Hematopoietic multipotent progenitor cell (in vitro differentiated cells): ENCODE measurements around the gene MSH6. TPM values are rescaled to one million over a fixed set of nuclear protein-coding genes. Genes with fewer than 3 reads are reported as not detected.

Source experiments
- DNase-seq, 3 donors: peaks; one replicate each; pipeline ENCODE4 v3.0.0-alpha.2; 2011 to 2015; ENCODE audit warnings: low read depth in 2 of 3, low spot score in 2 of 3
- total RNA-seq: library from RNA; depleted of rRNA; stranded (reverse); fragments of >200 nt; gene quantifications from one replicate; pipeline ENCODE4 v1.2.3, GENCODE V29; 2012

Gene MSH6
- total RNA-seq: 71.9 TPM

GRCh38 chr2:47782671-47783485 is at the start of gene MSH6:
Gene MSH6, plus strand, starts transcription at chr2:47783145. Its CDS starts 89 bp downstream, at chr2:47783234.
- peak; percentile 84 to 94 (median 92) for DNase-seq

GRCh38 chr2:47735136-47735869 is 47.6 kb upstream of the MSH6 start:
- no peak for DNase-seq

- no peak for DNase-seq
Observed at GRCh38 chr2:47735912-47736311, 47.0 kb upstream of the MSH6 start.

DNA sequence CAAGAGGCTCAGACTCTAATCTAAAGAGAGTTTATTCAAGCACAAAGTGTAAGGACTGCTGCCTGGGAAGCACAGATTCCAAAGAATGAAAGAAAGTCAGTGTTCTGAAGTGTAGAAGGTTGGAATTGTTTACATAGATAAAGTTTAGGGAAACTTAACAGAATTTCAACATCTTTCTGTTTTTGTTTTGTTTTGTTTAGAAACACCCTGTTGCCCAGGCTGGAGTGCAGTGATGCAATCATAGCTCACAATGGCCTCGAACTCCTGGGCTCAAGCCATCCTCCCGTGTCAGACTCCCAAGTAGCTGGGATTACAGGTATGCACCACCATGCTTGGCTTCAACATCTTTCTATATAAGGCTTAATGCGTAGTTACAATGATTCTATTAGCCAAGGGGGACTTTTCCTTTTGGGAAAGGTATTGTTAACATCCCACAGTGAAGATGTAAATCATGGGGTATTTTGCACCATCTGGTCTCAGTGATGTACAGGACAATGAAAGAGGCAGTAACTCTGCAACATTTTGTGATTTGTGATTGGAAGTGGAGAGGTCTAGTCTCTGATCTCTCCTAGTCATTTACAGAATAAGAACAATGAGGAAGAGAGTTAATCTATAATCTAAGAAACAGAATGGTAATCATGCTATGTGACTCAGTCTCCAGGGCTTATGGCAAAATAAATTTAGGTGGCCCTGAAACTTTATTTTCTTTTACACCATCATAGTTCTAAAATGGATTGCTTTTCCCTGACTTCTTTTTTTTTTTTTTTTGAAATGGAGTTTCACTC is 45.6 kb upstream of the MSH6 start:
- no peak for DNase-seq

GRCh38 chr2:47738331-47738730 is 44.6 kb upstream of the MSH6 start:
- no peak for DNase-seq

DNA sequence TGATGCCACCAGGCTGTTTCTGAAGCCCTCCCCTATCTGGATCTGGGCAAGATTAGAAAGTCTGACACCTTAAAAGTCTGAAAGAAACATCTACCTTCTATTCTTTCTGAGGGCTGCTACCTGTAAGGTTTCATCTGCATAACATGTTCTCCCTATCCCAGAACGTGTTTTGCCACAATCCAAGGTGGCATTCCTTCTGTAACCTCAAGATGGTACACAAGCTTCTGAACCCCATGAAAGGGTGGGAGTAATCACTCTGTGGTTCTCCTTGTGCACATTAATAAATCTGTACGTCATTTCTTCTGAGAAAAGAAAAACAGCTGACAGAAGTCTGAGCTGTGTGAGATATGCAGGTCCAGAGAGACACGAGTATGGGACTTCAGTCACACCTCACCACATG is 41.8 kb upstream of the MSH6 start:
- no peak for DNase-seq

DNA sequence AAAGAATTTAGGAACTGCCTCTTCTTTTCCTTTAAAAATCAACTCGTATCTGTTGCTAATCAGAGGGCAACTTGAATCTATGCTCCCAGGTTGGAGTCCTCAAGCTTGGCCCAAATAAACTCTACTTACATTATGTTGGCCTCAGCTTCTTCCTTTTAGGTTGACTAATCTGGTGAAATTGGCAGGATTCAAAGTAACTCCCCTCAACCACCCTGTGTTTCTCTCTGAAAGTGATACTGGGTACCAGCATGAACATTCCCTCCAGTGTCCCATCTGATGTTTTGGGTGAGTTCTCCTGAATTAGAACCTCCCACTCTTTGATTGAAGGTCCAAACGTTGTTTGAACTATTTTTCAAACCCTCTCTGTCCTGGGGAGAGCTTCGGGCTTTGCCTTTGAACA is 41.3 kb upstream of the MSH6 start:
- DNase-seq: no peak

GRCh38 chr2:47744074-47744473 is 38.9 kb upstream of the MSH6 start:
- DNase-seq: no peak

- DNase-seq: no peak
Observed at GRCh38 chr2:47747878-47748277, 35.1 kb upstream of the MSH6 start.

DNA sequence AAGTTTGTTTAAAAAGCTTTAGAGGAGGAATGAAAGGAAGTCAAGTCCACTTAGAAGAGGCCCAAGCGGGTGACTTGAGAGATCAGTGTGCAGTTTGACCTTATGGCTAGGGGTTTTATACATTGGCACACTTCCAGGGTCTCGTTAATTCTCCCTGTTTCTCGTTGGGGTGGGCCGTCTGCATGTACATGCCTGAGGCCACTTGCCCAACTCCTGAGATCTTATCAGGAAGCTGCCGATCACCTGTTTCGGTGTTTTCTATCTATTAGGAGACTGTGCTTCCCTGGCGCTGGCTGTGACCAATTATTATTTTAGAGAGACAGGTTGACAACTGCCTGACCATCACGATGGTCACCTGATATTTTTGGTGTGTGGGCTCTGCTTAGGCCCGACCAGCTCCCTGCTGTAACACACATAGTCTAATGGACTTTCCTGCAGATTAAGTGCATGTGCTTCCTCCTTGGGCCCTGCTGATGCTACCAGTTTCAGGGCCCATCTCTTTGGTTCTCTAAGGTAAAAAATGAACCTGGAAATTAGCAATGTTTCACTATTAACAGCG is 31.0 kb upstream of the MSH6 start:
- DNase-seq: no peak

DNA sequence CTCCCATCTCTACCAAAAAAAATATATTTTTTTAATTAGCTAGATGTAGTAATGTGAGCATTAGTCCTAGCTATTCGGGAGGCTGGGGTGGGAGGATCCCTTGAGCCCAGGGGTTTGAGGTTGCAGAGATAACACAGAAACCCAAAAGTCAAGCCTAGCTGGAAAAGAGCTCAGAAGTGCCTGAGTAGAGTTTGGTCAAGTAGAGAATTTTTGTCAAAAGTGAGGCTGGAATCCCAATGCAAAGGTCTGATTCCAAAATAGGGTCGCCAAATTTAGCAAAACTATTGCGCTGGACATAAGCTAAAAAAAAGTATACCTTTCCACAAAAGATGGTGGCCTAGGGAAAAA is 15.5 kb upstream of the MSH6 start:
- DNase-seq: no peak

- DNase-seq: peak; percentile 46 to 54 (median 52)
Observed at GRCh38 chr2:47767880-47768609, 14.9 kb upstream of the MSH6 start.

DNA sequence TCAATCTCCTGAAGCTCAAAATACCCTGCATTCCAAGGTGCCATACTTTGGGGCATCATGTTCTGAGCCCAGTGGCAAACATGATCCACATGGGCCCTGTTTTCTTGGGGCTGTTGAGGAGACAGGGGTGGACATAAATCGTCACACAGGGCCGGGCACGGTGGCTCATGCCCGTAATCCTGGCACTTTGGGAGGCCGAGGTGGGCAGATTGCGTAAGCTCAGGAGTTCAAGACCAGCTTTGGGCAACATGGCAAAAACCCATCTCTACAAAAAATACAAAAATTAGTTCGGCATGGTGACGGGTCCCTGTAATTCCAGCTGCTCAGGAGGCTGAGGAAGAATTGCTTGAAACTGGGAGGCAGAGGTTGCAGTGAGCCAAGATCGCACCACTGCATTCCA is 13.6 kb upstream of the MSH6 start:
- no peak for DNase-seq

DNA sequence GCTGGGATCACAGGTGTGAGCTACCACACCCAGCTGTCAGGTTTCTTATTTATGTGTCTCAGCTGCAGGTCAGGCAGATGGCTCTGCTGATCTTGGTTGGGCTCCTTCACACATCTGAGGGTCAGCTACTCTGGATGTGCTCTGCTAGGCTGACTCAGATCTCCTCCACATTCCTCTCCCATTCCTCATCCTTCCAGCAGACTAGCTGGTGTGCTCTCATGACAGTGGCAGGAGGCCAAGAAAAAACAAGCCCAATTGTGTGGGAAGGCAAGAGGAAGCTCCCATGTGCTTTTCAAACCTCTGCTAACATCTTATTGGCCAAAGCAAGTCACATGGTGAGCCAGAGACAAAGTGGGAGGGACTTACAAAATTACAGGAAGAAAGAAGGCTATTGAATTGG is 11.7 kb upstream of the MSH6 start:
- no peak for DNase-seq

DNA sequence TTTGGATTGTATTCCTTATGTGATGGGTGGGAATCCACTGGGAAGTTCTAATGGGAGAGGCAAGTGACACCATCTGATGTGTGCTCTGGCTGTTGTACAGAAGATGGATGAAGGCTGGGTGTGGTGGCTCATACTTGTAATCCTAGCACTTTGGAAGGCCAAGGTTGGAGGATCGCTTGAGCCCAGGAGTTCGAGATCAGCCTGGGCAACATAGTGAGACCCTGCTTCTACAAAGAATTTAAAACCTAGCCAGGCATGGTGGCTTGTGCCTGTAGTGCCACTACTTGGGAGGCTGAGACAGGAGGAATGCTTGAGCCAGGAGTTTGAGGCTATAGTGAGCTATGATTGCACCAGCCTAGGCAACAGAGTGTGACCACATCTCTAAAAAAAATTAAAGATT is 10.6 kb upstream of the MSH6 start:
- no peak for DNase-seq

GRCh38 chr2:47774567-47774966 is 8.4 kb upstream of the MSH6 start:
- no peak for DNase-seq

GRCh38 chr2:47777277-47777937 is 5.5 kb upstream of the MSH6 start:
- DNase-seq: no peak

DNA sequence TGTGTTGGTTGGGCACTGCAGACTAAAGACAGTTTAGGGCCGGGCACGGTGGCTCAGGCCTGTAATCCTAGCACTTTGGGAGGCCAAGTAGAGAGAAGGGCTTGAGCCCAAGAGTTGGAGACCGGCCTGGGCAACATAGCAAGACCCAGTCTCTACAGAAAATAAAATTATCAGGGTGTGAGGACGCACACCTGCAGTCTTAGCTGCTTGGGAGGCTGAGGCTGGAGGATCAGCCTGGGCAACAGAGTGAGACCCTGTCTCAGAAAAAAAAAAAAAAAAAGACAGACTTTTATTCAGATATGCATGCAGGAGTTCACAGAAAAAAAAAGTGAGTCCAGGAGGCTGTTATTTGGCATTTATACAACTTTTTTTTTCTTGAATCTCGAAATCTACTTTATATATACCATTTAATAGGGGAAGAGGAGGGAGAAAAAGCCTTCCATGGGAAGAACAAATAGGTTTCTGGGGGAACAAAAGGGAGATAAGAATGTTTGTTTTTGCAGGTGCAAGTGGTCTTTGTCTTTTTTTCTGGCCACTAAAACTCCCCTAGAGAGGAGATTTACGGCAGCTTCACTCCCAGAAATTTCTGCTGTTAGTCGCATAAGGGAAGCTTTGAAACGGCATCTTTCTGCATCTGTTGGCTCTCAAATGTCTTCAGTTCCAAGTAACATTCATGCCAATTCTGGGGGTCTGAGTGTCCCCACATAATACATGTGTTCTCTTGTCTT is 4.1 kb upstream of the MSH6 start:
- DNase-seq: no peak

- DNase-seq: no peak
Observed at GRCh38 chr2:47779426-47779790, 3.5 kb upstream of the MSH6 start.

DNA sequence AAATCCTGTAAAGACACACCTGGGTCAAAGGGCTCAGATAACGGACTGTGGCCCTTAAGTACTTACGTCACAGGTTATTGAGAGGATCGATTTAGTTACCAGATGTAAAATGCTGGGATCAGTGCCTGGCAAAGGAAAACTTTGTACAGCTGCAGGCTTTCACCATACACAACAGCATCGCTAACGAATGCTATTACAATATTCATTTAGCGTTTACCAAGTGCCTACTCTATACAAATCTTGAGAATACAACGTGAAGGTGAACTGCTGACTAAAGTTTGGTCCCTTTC is 619 bp upstream of the MSH6 start:
- DNase-seq: peak in 1 of 3 donors; percentile 10
